ES-I3 (cell line): Measurements from ENCODE around the gene ASB10.

Source experiments
- H3K36me3 ChIP-seq: 2 replicates; pipeline ENCODE4 v1.6.1; 2013; ENCODE audit warnings: mild to moderate bottlenecking, low read length, control low read depth, moderate library complexity; ENCODE audit not compliant: insufficient read depth
- H3K4me1 ChIP-seq: 2 replicates; pipeline ENCODE4 v1.6.1; 2013; ENCODE audit warnings: mild to moderate bottlenecking, control low read depth, low read length; ENCODE audit not compliant: insufficient read depth
- H3K9ac ChIP-seq: 2 replicates; pipeline ENCODE4 v1.6.1; 2013; ENCODE audit warnings: low read depth, mild to moderate bottlenecking, low read length, moderate library complexity
- H3K9me3 ChIP-seq: 2 replicates; pipeline ENCODE4 v1.6.1; 2013; ENCODE audit warnings: mild to moderate bottlenecking, low read length, moderate library complexity; ENCODE audit not compliant: control insufficient read depth, insufficient read depth

Gene ASB10

DNA sequence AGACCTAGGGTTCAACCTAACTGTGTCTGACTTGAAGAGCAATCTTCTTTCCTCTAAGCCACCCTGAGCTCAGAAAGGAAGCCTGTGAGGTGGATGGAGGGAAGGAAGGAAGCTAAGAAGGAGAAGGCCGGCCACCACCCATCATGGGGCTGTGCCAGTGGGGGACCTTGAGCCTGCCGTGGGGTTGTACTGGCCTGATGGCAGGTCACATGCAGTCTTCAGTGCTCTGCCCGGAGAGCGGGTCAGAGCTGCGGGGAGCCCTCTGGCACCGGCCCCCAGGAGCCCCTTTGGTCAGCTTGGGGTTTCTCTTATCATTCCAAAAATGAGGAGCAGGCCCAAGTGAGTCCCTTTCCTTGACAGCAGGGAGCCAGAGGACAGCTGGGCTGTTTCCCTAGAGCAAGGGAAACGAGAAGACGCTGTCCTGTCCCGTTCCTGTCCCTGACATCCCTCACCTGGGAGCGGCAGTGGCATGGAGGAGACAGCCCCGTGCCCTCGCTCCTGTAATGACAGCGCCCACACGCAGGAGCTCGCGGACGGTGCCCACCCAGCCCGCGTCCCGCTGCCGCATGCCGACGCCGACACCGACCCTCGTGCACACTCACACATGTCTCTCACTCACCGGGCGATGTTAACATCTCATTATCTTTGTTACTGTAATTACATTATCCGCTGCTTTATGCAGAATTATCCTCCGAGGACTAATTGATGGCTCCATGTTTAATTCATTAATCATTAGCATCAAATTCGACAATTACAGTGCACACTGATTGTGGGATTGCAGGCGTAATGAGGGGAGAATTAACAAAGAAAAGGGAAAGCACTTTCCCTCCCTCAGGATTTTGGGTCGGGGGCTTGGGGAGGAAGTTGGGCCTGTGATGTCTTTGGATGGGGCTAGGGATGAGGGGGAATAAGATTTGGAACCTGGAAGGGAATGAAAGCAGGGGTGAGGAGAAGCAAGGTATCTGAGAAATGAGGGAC lies 50.9 kb downstream of the ASB10 start:
- Histone ChIP-seq H3K4me1 (peaks cover 7% of the 10 kb centered on the region; the same call in 1 of the 2 replicates), H3K36me3 (no peaks in the 10 kb centered on the region; the same call in 1 of the 2 replicates), H3K9ac (no peak overlapping the region), H3K9me3 (no peaks in the 10 kb centered on the region)

DNA sequence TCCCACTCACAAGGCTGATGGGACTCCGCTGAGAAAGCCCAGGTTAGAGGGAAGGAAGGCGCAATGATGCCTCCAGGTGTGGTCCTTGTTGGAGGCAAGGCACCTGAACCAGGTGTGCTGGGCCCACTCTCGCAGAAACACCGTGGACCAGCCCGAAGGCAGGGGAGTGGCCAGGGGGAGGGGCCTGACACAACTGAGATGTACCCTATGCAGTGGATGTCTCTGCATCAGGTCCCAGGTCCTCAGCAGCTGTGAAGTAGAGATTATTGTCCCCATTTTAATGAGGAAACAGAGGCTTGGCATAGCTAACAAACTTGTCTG lies 51.6 kb downstream of the ASB10 start:
- peaks cover 7% of the 10 kb centered on the region; the same call in 1 of the 2 replicates for H3K4me1 ChIP-seq

DNA sequence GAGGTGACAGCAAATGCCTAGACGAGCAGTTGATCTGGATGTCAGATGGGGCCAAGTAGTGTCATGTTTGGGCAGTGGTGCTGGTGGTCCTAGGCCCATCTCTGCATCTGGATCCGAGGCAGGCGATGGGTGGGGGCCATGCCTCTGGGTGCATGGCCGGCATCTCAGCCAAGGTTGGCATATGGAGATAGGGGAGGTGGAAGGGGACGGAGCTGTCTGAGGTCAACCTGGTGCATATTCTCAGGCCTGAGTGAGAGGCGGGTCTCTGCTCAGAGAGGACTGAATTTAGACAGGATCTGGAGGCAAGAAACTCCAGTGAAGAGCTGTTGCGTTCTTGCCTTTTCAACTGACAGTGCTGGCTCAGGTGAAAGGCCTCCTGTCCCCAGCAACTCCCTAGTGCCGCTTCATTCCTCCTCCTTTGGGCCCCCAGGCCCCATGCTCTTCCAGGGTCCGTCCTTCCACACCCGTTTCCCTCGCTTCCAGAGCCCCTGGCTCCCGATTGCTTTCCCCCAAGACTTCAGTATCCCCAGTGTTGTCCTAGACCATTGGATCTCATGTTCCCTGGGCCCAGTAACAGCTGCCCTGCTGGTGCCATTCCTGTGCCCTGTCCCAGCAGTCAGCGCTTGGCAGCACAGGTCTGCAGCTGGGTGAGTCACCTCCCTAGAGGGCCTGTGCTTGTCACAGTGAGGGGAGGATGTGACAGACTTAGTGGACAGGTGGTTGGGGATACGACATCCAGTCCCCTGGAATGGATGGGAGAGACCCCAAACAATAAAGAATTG lies 52.1 kb downstream of the ASB10 start:
- Histone ChIP-seq H3K4me1 (peaks cover 7% of the 10 kb centered on the region; the same call in 1 of the 2 replicates), H3K9me3 (no peaks in the 10 kb centered on the region), H3K9ac (no peak overlapping the region), H3K36me3 (no peaks in the 10 kb centered on the region; the same call in 1 of the 2 replicates)

More for the DNA sequence above, 51.6 kb downstream of the ASB10 start:
- no peaks in the 10 kb centered on the region for H3K9me3 ChIP-seq
- H3K9ac ChIP-seq, result no peak overlapping the region
- H3K36me3 ChIP-seq, result no peaks in the 10 kb centered on the region; the same call in 1 of the 2 replicates

DNA sequence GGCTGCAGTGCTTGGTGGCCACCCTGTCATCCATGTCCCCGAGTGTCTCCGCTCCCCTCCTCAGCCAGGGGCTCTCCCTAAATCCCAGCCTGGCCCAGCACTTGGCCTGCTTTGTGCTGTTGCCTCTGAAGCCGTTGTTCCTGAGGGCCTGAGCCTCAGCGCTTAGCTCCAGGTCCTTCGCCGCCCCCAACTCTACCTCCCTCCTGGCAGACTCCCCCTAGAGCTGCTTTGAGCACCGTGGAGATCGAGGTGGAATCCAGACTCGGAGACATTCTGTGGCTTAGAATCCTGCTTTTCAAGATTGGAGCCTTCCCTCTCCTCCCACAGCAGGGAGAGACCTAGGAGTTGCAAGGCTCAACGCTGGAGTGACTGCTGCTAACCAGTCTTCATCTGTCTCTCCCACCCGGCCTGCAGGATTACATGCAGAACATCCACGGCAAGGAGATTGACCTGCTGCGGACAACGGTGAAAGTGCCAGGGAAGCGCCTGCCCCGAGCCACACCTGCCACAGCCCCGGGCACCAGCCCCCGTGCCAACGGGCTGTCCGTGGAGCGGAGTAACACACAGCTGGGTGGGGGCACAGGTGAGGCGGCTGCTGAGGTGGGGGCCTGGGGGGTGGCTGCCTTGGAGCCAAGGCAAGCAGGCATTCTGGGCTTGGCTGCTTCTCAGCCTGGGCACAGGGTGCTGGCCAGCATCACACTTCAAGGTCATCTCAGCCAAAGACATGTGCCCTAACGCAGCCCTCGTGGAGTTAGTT lies 52.9 kb downstream of the ASB10 start:
- no peaks in the 10 kb centered on the region; the same call in 1 of the 2 replicates for H3K36me3 ChIP-seq
- no peak overlapping the region for H3K9ac ChIP-seq
- H3K9me3 ChIP-seq, result no peaks in the 10 kb centered on the region
- peaks cover 6% of the 10 kb centered on the region; the same call in 1 of the 2 replicates for H3K4me1 ChIP-seq

DNA sequence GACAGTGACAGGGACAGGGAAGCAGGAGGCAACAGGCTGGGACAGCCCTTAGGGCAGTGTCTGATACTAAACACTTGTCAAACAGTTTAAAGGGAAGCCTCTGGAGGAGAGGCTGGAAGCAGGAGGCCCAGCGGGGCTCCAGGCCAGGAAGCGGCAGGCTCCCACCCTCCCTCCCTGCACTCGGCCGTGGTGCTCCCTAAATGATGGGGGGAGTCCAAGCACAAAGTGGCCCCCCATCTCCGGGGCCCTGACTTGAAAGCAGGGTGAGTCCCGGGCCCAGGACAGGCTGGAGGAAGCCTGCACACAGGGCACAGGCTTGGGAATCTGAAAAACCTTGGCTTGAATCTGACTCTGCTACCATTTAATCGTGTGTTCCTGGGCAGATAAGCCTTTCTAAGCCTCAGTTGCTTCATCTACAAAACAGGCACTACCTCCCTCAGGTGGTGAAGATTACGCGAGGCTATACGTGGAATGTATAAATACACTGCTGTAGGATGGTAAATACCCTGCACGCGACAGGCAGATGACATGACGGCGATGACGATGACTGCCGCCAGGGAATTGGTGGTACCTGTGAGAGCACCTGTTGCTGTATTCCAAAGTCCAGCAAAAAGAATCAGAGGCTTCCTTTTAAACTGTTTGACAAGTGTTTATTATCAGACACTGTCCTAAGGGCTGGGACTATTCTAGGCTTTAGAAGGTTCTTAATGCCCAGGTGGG lies 53.6 kb downstream of the ASB10 start:
- no peak overlapping the region for H3K9ac ChIP-seq
- no peaks in the 10 kb centered on the region; the same call in 1 of the 2 replicates for H3K36me3 ChIP-seq
- H3K4me1 ChIP-seq, result no peaks in the 10 kb centered on the region; the same call in 1 of the 2 replicates
- H3K9me3 ChIP-seq, result no peaks in the 10 kb centered on the region

DNA sequence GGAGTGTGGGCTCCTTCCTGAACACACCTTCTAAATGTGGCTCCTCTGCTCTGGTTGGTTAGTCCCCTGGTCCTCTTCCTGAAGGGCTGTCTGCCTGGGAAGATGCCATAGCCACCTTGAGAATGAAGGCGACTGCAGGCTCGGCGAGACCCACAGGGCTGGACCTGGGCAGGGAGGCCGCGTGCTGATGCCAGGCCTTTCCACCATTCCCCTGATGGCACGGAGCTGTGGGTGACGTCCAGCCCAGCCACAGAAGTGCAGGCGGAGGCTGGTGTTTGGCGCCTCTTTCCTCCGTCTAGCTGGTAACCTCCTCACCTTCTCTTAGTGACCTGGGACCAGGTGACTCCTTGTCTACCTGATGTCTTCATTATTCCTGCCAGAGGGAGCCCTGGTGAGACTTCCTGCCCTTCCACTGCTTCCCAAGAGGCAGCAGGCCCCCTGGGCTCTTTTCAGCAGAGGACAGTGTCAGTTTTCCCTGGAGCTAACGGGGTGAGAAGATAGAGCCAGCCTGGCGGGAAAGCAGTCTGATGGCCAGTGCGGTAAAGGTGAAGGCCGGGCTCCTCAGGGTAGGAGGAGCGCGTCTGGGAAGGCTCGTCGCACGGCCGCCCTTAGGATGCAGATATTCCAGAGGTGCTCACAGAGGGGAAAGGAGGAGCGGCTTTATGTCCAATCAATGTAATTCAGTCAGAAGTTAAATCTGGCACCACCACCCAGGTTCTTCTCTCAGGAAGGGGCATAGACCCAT lies 54.4 kb downstream of the ASB10 start:
- no peaks in the 10 kb centered on the region for H3K9me3 ChIP-seq
- H3K9ac ChIP-seq, result no peak overlapping the region
- no peaks in the 10 kb centered on the region; the same call in 1 of the 2 replicates for H3K4me1 ChIP-seq
- no peaks in the 10 kb centered on the region; the same call in 1 of the 2 replicates for H3K36me3 ChIP-seq

DNA sequence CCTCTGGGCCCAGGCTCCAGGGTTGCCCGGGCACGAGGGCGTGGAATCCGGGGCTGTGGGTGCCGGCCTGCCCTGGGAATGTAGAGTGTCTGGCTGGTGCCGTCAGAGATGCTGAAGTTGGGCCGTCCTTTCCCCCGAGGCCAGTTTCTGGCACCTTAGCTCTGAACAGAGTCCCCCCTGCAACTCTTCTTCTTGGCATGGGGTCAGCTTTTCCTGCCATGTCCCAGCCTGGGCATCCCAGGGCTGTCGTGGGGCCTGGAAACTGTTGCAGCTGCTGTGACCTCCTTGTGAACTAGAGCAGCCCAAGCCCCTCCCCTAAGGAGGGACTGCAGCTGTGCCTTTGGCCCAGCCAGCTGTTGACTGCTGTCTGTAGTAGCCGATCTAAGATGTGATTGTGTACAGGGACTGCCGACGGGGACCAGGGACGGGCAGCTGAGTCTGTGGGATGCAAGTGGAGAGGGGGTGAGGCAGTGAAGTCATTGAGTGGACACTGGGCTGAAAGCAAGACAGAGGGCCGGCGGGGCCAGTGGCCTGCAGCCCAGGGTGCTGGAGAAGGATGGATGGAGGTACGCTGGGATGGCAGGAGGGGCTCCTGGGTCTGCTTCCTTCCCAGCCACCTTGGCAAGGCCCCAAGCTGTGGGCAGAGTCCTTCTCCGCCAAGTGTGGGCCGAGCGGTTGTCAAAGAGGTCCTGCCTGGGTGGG lies 55.3 kb downstream of the ASB10 start:
- Histone ChIP-seq H3K36me3 (no peaks in the 10 kb centered on the region; the same call in 1 of the 2 replicates), H3K9ac (no peak overlapping the region)

DNA sequence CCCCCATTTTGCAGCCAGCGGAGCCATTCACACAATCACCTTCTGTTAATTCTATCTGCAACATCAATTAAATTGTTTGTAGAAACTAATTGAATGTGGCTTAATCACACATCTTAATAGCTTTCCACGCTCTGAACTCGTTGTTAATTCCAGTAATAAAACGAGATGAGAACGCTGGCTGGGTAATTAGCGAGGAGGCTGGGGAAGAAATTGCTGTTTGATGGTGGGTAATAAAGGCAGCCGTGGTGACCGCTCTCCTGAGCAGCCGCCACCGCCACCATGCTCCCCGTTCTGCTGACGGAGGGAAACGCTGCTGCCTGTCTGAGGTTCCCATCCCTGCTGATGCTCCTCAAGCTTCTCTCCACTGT lies 55.8 kb downstream of the ASB10 start:
- H3K36me3 ChIP-seq, result no peaks in the 10 kb centered on the region; the same call in 1 of the 2 replicates
- peaks cover 6% of the 10 kb centered on the region for H3K4me1 ChIP-seq
- H3K9ac ChIP-seq, result no peak overlapping the region
- no peaks in the 10 kb centered on the region for H3K9me3 ChIP-seq

More for the DNA sequence above, 55.3 kb downstream of the ASB10 start:
- Histone ChIP-seq H3K9me3 (no peaks in the 10 kb centered on the region), H3K4me1 (peaks cover 3% of the 10 kb centered on the region)

DNA sequence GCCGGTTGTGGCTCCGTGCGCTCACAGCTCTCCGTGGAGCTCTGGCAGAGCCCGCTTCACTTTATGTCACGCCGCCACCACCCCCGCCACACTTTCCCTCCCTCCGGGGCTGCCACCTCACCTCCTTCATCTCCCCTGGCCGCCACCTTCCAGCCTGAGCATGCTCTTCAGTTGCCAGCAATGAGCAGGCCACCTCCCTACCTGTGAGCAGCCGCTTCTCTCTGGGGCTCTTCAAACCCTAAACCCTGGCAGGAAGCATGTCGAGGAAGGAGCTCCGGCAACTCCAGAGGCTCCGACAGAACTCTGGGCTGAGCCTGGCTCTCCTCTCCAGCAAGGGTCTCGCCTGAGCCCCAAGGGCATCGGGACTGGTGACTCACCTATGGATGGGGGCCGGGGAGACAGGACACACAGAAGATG lies 56.3 kb downstream of the ASB10 start:
- Histone ChIP-seq H3K4me1 (peaks cover 6% of the 10 kb centered on the region), H3K9me3 (no peaks in the 10 kb centered on the region), H3K9ac (no peak overlapping the region), H3K36me3 (no peaks in the 10 kb centered on the region; the same call in 1 of the 2 replicates)

DNA sequence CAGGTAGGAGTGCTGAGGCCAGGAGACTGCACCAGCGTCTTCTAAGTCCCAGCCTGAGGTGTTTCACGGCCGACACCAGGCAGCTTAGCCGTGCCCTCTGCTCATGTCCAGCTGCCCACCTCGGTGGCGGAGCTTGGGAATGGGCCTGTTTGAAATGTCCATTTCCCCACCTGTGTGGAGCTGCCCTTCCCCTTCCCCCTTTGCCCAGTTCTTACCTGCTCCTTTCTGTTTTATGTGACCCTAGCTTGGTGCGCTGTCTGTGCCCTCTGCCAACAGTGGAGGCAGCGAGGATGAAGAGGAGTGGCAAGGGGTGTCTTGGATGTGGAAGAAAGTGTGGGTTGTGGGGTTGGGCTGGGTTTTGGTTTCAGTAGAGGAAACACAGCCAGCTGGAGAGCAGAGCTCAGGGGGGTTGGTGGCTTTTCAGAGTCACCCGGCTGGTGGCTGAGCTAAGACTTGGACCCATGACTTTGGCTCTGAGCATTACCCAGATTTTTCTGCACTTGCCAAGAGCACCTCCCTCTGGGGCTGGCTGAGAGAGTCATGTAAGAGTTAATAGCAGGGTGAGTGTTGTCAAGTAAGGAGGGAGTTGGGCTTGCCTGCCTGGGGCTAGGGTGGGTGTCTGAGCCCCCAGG lies 57.0 kb downstream of the ASB10 start:
- peaks cover 6% of the 10 kb centered on the region for H3K4me1 ChIP-seq
- H3K9ac ChIP-seq, result no peak overlapping the region
- H3K9me3 ChIP-seq, result no peaks in the 10 kb centered on the region
- no peaks in the 10 kb centered on the region for H3K36me3 ChIP-seq

DNA sequence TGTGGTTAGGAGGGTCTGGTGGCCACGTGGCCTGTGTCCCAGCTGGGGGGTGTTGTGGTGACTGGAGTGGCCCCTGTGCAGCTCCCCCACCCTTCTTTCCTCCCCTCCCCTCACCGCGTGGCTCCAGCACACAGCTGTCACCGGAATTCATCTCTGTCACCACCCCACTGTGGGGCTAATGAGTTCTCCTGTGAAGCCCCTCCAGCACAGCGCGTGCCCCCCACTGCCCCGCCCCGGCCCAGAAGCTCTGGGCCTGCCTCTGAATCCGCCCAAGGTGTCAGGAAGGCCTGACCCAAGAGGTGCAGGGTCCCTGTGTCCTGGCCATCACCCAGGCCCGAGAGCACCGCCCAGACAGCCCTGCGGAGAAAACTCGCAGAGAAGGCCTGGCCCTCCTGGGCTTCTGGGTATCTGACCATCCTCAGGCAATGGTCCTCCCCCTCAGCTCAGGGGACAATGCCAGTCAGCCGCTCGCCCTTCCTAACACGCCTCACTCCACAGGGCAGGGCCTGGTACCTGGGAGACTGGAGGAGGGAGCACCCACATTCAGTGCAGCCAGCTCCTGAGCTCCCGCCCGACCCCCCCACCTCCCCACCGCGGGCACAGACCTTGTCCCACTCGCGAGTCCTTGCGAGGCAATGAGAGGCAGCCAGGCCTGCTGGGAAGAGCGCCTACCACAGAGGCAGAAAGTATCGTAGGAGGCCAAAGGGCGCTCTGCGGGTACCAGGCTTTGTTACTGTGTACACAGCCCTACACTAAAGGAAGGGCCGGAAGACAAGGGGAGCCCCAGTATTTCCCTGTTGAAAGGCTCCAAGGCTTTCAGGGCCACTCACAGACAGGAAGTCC lies 57.7 kb downstream of the ASB10 start:
- Histone ChIP-seq H3K9ac (no peak overlapping the region), H3K36me3 (no peaks in the 10 kb centered on the region), H3K9me3 (no peaks in the 10 kb centered on the region), H3K4me1 (peaks cover 6% of the 10 kb centered on the region)
